Calu3 (cell line): ENCODE data around the gene TRIM63. TPM values are rescaled to one million over a fixed set of nuclear protein-coding genes. Genes with fewer than 3 reads are reported as not detected.

Source experiments
- BruUV-seq: library from RNA; stranded (reverse); fragments of 400-500 nt; replicated peaks from 2 replicates; lab custom pipeline; 2021; lab: Mats Ljungman, UMichigan
- CTCF ChIA-PET: fragments of 300-600 bp; sonication (Branson Sonifier 250); formaldehyde crosslinking; loops from one replicate; lab custom pipeline; 2022; ENCODE audit warnings: antibody characterized with exemption; lab: Charles Lee
- DNase-seq: peaks from one replicate; pipeline ENCODE4 v3.0.0; 2022
- H3K27ac Mint-ChIP-seq: one replicate; pipeline ENCODE4 v1.8.0; 2022; ENCODE audit warnings: mixed read lengths; ENCODE audit not compliant: unreplicated experiment
- H3K27me3 Mint-ChIP-seq: one replicate; pipeline ENCODE4 v1.8.0; 2022; ENCODE audit warnings: mixed read lengths; ENCODE audit not compliant: unreplicated experiment
- H3K36me3 Mint-ChIP-seq: one replicate; pipeline ENCODE4 v1.8.0; 2022; ENCODE audit warnings: mild to moderate bottlenecking, moderate library complexity, mixed read lengths; ENCODE audit not compliant: insufficient read depth, unreplicated experiment
- H3K4me1 Mint-ChIP-seq: one replicate; pipeline ENCODE4 v1.8.0; 2022; ENCODE audit warnings: mild to moderate bottlenecking, low read depth, mixed read lengths; ENCODE audit not compliant: unreplicated experiment
- H3K4me3 Mint-ChIP-seq: one replicate; pipeline ENCODE4 v1.8.0; 2022; ENCODE audit warnings: mild to moderate bottlenecking, low read depth, moderate library complexity, mixed read lengths; ENCODE audit not compliant: unreplicated experiment
- H3K9me3 Mint-ChIP-seq: one replicate; pipeline ENCODE4 v1.8.0; 2022; ENCODE audit warnings: low read depth, mixed read lengths; ENCODE audit not compliant: unreplicated experiment
- intact Hi-C: fragments of 100-400 bp; cut with micrococcal nuclease; formaldehyde crosslinking; loops from one replicate; pipeline ENCODE4 v1.10.0; 2022; ENCODE audit not compliant: unreplicated experiment
- total RNA-seq: library from RNA; stranded (reverse); gene quantifications from 2 replicates; pipeline ENCODE4 v1.2.3, GENCODE V29; 2022
- TF ChIP-seq, protein P1 (sequence below): fragments of 200-600 bp; IDR thresholded peaks from one replicate; pipeline ENCODE4 v1.8.0; 2022; ENCODE audit warnings: antibody characterized with exemption; ENCODE audit not compliant: unreplicated experiment

TRIM63 gene
- total RNA-seq, 1 experiment from 2014 or later: not detected

DNA sequence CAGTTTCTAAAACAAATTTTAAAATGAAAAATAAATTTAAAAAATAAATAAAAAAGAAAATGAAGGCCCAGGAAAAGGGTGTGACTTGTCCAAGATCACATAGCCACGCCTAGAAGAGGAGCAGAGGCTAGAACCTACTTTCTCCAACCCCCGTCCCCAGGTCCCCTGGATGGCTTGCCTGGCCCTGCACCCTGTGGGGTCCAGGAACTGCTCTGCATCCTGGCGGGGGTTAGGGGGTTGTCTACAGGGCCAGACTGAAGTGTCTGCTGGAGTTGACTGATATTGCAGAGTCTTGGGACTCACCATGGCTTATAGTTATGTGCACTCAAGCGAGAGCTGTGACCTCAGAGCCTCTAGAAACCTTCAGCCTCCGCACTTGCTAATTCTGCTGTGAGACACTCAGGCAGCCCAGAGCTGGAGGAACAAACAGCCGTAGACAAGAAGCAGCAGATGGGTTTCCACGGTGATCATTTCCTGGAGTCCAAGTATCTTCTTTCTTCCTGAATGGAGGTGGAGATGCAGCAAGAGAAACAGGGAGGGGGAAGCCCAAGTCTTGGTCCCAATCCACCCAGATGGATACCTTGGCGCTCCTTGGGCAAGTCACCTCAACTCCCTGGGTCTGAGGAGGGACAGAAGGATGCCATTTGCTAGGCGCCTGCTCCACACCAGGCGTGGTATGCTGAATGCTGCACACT, 51.0 kb downstream of the TRIM63 start:
- TF ChIP-seq, protein P1, sequence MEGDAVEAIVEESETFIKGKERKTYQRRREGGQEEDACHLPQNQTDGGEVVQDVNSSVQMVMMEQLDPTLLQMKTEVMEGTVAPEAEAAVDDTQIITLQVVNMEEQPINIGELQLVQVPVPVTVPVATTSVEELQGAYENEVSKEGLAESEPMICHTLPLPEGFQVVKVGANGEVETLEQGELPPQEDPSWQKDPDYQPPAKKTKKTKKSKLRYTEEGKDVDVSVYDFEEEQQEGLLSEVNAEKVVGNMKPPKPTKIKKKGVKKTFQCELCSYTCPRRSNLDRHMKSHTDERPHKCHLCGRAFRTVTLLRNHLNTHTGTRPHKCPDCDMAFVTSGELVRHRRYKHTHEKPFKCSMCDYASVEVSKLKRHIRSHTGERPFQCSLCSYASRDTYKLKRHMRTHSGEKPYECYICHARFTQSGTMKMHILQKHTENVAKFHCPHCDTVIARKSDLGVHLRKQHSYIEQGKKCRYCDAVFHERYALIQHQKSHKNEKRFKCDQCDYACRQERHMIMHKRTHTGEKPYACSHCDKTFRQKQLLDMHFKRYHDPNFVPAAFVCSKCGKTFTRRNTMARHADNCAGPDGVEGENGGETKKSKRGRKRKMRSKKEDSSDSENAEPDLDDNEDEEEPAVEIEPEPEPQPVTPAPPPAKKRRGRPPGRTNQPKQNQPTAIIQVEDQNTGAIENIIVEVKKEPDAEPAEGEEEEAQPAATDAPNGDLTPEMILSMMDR: no peak
- no peak for DNase-seq
- H3K4me3 Mint-ChIP-seq: no peak overlapping the region
- no peaks in the 10 kb centered on the region for H3K9me3 Mint-ChIP-seq
- CTCF ChIA-PET: no interaction called here
- intact Hi-C loops: no loop called here
- BruUV-seq: no TSS peak
- H3K27ac Mint-ChIP-seq: no peak overlapping the region
- peaks cover 5% of the 10 kb centered on the region for H3K36me3 Mint-ChIP-seq
- H3K4me1 Mint-ChIP-seq: peaks cover 6% of the 10 kb centered on the region
- peaks cover 15% of the 10 kb centered on the region for H3K27me3 Mint-ChIP-seq

- Mint-ChIP-seq H3K36me3 (peaks cover 5% of the 10 kb centered on the region), H3K27me3 (peaks cover 5% of the 10 kb centered on the region), H3K4me1 (peaks cover 6% of the 10 kb centered on the region), H3K4me3 (no peak overlapping the region), H3K27ac (no peak overlapping the region), H3K9me3 (no peaks in the 10 kb centered on the region)
- intact Hi-C loops: no loop called here
- CTCF ChIA-PET: no interaction called here
- DNase-seq: no peak
- TF ChIP-seq, protein P1: no peak
- no TSS peak for BruUV-seq
Observed at GRCh38 chr1:26015358-26015757, 52.1 kb downstream of the TRIM63 start.

- Mint-ChIP-seq H3K4me1 (peaks cover 6% of the 10 kb centered on the region), H3K4me3 (no peak overlapping the region), H3K27ac (no peak overlapping the region), H3K36me3 (peaks cover 5% of the 10 kb centered on the region), H3K27me3 (no peaks in the 10 kb centered on the region), H3K9me3 (no peaks in the 10 kb centered on the region)
- BruUV-seq: no TSS peak
- no peak for DNase-seq
- CTCF ChIA-PET: no interaction called here
- TF ChIP-seq, protein P1: no peak
- intact Hi-C loops: no loop called here
Observed at GRCh38 chr1:26014179-26014578, 53.3 kb downstream of the TRIM63 start.

DNA sequence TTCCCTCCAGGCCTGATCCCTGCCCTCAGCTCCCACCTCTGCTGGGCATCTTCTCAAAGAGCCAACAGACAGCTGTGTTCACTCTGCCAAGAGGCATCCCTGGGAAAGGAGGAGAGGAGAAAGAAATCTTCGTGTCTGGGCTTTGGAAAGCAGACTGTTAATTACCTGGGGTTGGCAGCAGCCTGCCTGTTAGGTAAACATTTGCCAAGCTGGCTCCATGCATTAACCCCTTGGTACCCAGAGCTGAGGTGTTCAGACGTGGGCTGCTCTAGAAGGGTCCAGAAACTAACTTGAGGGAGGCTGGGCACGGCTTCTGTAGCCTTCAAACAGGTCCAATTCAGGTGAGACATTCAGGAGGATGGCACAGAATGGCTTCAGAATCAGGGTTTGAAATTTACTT, 54.6 kb downstream of the TRIM63 start:
- no peaks in the 10 kb centered on the region for H3K4me1 Mint-ChIP-seq
- no peaks in the 10 kb centered on the region for H3K27me3 Mint-ChIP-seq
- DNase-seq: no peak
- H3K9me3 Mint-ChIP-seq: no peaks in the 10 kb centered on the region
- no TSS peak for BruUV-seq
- TF ChIP-seq, protein P1: no peak
- intact Hi-C loops: no loop called here
- H3K27ac Mint-ChIP-seq: no peak overlapping the region
- H3K36me3 Mint-ChIP-seq: no peaks in the 10 kb centered on the region
- no peak overlapping the region for H3K4me3 Mint-ChIP-seq
- CTCF ChIA-PET: no interaction called here
